Suprapubic skin (tissue), 4 donors: ENCODE measurements around the gene STX8. TPM values are rescaled to one million over a fixed set of nuclear protein-coding genes. Genes with fewer than 3 reads are reported as not detected.
A peak's percentile ranks its signal among the peaks of the same experiment; 100 is the strongest.

Experiments
- DNase-seq, 2 donors: peaks; one replicate each; pipeline ENCODE4 v3.0.0-alpha.2; 2019; ENCODE audit warnings: low spot score in 2 of 2
- H3K27ac ChIP-seq: fragments of 200-600 bp; sonication (generic); one replicate; pipeline ENCODE4 v1.5.1; 2019
- H3K27me3 ChIP-seq: fragments of 200-600 bp; sonication (generic); one replicate; pipeline ENCODE4 v1.5.1; 2019
- H3K36me3 ChIP-seq: fragments of 200-600 bp; sonication (generic); one replicate; pipeline ENCODE4 v1.5.1; 2019
- H3K4me1 ChIP-seq: fragments of 200-600 bp; sonication (generic); one replicate; pipeline ENCODE4 v1.5.1; 2019
- H3K4me3 ChIP-seq: fragments of 200-600 bp; sonication (generic); one replicate; pipeline ENCODE4 v1.5.1; 2019; ENCODE audit warnings: mild to moderate bottlenecking
- H3K9me3 ChIP-seq: fragments of 200-600 bp; sonication (generic); one replicate; pipeline ENCODE4 v1.5.1; 2019
- EP300 ChIP-seq: sonication (generic); formaldehyde crosslinking; IDR thresholded peaks from one replicate; pipeline ENCODE4 v1.6.1; 2017; ENCODE audit warnings: antibody characterized with exemption
- POLR2A ChIP-seq, 2 donors: fragments of 450-650 bp; IDR thresholded peaks; one replicate each; pipeline ENCODE4 v1.6.1; 2017; ENCODE audit warnings: antibody characterized with exemption in 2 of 2, mild to moderate bottlenecking in 2 of 2, moderate library complexity in 2 of 2
- POLR2AphosphoS5 ChIP-seq, 3 donors: sonication (generic); formaldehyde crosslinking; IDR thresholded peaks; one replicate each; pipeline ENCODE4 v1.6.1; 2017; ENCODE audit warnings: antibody characterized with exemption in 3 of 3
- WGBS: methylation state at CpG from one replicate; pipeline ENCODE4 v1.1.5; 2018; 5-methylcytosine and 5-hydroxymethylcytosine counted together
- total RNA-seq, 4 donors: library from RNA; depleted of rRNA; stranded (reverse); fragments of >200 nt; gene quantifications; one replicate each; pipeline ENCODE4 v1.1.0, GENCODE V29; 2016
- TF ChIP-seq, protein P1 (sequence below), 2 donors: fragments of 200-600 bp in 1 of 2; fragments of 450-650 bp in 1 of 2; sonication (generic) in 1 of 2; IDR thresholded peaks; one replicate each; pipeline ENCODE4 v1.5.1; 2016 to 2019; ENCODE audit warnings: antibody characterized with exemption in 2 of 2, mild to moderate bottlenecking in 1 of 2, moderate library complexity in 1 of 2

Gene STX8
- total RNA-seq, 4 donors from 2014 or later: 21.5 to 74.0 (median 38.4) TPM

DNA sequence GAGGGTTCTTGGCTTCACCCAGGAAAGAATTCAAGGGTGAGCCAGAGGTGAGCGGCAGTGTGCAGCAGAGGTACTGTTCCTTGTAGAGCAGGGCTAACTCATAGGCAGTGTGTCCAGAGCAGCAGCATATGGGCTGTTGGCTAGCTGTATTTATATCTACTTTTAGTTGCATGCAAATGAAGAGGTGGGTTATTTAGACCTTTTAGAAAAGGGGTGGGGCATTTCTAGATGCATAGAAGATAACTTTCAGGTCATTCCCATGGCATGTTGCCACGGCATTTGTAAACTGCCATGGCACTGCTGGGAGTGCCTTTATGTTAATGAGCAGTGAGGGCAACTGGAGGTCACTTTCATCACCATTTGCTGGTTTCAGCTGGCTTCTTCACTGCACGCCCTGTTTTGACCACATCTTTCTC lies 141.0 kb downstream of the STX8 start:
- Histone ChIP-seq H3K9me3 (no peaks in the 10 kb centered on the region), H3K27ac (no peak overlapping the region), H3K4me3 (no peak overlapping the region), H3K27me3 (no peaks in the 10 kb centered on the region), H3K36me3 (no peaks in the 10 kb centered on the region), H3K4me1 (peaks cover 8% of the 10 kb centered on the region)
- no peak for DNase-seq
- 71% methylated on average over 3 of the region's 3 CpGs for WGBS
- TF ChIP-seq POLR2AphosphoS5 (IDR thresholded peaks at IDR 0.05): no peak
- TF ChIP-seq EP300: no peak

DNA sequence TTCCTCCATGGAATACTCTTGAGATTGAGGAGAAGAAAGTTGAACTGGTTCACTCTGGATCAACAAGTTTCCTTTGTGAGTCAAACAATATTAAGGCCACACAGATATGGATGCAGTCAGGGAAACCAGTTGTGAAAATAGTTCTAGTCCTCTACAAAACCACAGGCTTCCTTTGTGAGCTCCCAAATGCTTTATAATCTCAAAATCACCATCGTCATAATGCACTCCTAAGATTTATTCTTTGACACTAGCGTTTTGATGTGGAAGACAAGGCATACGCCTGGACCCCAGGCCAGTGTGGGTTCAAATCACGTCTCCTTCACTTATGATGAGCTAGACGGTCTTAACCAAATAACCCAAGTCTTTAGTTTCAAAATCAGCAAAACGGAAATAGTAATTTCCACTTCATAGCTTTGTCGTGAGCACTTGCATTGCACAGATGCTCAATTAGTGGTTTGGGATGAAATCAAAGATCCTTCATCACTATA lies 142.6 kb downstream of the STX8 start:
- H3K36me3 ChIP-seq: no peaks in the 10 kb centered on the region
- H3K4me1 ChIP-seq: peaks cover 8% of the 10 kb centered on the region
- DNase-seq: no peak
- peak overlapping the region; percentile 69 for H3K27ac ChIP-seq
- WGBS: 78% methylated on average over 7 of the region's 7 CpGs
- H3K27me3 ChIP-seq: no peaks in the 10 kb centered on the region
- no peaks in the 10 kb centered on the region for H3K9me3 ChIP-seq
- TF ChIP-seq POLR2AphosphoS5 (IDR thresholded peaks at IDR 0.05) (no peak), EP300 (no peak), POLR2A (IDR thresholded peaks at IDR 0.05) (no peak)
- TF ChIP-seq, protein P1, sequence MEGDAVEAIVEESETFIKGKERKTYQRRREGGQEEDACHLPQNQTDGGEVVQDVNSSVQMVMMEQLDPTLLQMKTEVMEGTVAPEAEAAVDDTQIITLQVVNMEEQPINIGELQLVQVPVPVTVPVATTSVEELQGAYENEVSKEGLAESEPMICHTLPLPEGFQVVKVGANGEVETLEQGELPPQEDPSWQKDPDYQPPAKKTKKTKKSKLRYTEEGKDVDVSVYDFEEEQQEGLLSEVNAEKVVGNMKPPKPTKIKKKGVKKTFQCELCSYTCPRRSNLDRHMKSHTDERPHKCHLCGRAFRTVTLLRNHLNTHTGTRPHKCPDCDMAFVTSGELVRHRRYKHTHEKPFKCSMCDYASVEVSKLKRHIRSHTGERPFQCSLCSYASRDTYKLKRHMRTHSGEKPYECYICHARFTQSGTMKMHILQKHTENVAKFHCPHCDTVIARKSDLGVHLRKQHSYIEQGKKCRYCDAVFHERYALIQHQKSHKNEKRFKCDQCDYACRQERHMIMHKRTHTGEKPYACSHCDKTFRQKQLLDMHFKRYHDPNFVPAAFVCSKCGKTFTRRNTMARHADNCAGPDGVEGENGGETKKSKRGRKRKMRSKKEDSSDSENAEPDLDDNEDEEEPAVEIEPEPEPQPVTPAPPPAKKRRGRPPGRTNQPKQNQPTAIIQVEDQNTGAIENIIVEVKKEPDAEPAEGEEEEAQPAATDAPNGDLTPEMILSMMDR (IDR thresholded peaks at IDR 0.05): no peak
- no peak overlapping the region for H3K4me3 ChIP-seq

DNA sequence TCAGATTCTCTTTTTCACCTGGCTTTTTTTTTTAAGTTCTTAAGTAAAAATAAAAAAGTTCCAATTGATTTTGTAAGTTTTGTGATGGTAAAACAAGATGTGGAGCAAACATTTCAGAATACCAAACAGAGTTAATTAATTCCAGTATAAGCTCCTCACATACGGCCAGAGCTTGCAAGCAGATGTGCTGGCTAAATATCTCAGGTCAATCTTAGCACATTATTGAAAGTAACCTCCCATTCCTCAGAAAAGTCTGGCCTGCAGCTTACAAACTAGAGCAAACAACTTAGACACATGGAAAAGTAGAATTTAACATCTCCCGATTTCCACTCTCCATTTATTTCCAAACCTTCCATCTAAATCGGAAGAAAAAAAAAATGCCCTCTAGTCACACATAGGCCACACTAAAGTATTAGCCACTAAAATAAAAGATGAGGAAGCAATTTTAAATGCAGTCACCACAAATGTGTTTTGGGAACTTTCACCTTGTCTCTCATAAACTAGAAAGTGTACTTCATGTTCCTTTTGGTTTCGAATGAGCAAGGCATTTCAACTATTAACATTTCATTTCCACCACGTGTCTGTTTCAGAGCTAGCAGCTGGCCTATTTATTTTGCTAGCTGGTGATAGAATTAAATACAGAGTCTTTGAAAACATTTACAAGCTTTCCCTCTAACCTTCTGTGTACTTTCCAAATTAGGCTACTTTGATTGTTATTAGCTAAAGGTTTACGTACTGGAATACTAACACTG lies 143.3 kb downstream of the STX8 start:
- H3K9me3 ChIP-seq: no peaks in the 10 kb centered on the region
- WGBS: 65% methylated on average over 6 of the region's 6 CpGs
- no peaks in the 10 kb centered on the region for H3K27me3 ChIP-seq
- no peaks in the 10 kb centered on the region for H3K36me3 ChIP-seq
- no peak for DNase-seq
- TF ChIP-seq POLR2A (IDR thresholded peaks at IDR 0.05) (no peak), EP300 (no peak), POLR2AphosphoS5 (IDR thresholded peaks at IDR 0.05) (no peak)
- TF ChIP-seq, protein P1 (IDR thresholded peaks at IDR 0.05): no peak
- no peak overlapping the region for H3K4me3 ChIP-seq
- H3K27ac ChIP-seq: peak overlapping the region; percentile 69
- H3K4me1 ChIP-seq: peaks cover 11% of the 10 kb centered on the region

DNA sequence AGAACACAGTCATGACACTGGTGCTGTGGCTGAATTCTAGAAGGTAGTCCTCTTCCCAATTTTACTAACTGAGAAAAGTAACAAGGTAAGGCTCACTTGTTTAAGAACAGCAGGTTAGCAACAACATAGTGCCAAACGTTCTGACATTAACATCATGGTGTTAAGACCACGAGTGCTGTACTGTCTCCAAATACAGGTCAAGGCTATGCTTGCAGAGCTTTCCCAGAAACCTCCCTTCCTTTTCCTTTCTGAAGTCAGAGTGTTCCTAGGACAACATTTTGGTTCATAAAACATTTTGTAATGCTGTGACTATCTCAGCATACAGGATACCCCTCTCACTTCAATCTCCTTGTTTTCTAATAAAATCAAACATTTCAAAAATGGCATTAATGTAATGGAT lies 144.0 kb downstream of the STX8 start:
- no peaks in the 10 kb centered on the region for H3K27me3 ChIP-seq
- H3K27ac ChIP-seq: peak overlapping the region; percentile 32
- no peak for DNase-seq
- H3K4me1 ChIP-seq: peaks cover 16% of the 10 kb centered on the region
- H3K9me3 ChIP-seq: no peaks in the 10 kb centered on the region
- no peak overlapping the region for H3K4me3 ChIP-seq
- H3K36me3 ChIP-seq: no peaks in the 10 kb centered on the region
- TF ChIP-seq EP300: no peak
- no peak for TF ChIP-seq POLR2A (IDR thresholded peaks at IDR 0.05)
- TF ChIP-seq, protein P1 (IDR thresholded peaks at IDR 0.05): no peak
- no peak for TF ChIP-seq POLR2AphosphoS5 (IDR thresholded peaks at IDR 0.05)
- WGBS: 49% methylated on average over 2 of the region's 2 CpGs

DNA sequence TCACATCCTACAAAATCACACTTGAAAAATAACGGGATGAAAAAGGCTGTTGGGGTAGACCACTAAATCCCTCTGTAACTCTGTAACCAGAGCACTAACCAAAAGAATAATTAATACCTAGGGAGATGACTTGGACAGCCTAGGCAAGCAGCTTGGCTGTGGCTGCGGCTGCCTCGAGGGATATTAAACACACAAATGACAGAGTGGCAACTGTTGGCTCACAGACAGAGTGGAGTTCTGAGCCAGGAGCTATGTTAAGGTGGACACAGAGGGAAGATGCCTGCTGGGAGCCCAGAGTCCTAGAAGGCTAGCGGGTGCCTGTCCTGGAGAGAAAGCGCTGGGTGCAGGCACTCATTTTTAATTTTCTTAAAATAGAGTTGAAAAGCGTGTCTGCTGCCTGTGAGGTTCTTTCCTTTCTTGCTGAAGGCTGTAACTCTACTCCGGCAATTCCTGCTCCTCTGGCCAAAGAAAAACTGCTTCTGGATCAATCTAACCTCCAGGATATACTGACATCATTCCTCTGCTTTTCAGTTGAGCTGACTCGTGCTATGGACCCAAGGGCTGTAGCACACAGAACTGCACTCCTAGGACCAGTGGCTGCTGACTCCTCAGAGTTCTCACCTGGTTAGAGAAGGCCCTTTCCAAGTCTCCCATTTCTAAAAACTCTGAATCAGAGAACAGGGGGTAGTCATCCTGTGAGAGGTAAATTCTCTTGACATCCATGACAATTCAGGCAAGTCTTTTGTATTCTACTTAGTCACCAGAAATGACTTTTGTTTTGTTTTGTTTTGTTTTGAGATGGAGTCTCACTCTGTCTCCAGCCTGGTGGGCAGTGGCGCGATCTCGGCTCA lies 147.9 kb downstream of the STX8 start:
- Histone ChIP-seq H3K9me3 (no peaks in the 10 kb centered on the region), H3K4me1 (peaks cover 14% of the 10 kb centered on the region), H3K27me3 (no peaks in the 10 kb centered on the region), H3K36me3 (no peaks in the 10 kb centered on the region), H3K27ac (no peak overlapping the region), H3K4me3 (no peak overlapping the region)
- TF ChIP-seq, protein P1 (IDR thresholded peaks at IDR 0.05): no peak
- TF ChIP-seq EP300 (no peak), POLR2AphosphoS5 (IDR thresholded peaks at IDR 0.05) (no peak), POLR2A (IDR thresholded peaks at IDR 0.05) (no peak)
- WGBS: 46% methylated on average over 11 of the region's 11 CpGs
- DNase-seq: no peak
